OCI-LY3 (cell line): ENCODE data around the gene UBE2E1.

ENCODE experiments used
- H2AFZ ChIP-seq: fragments of 200-600, 300-600 bp; shearing (Covaris generic); 2 replicates; pipeline ENCODE4 v1.6.0; 2014; ENCODE audit warnings: antibody characterized with exemption, low read depth, low read length
- H3K27ac ChIP-seq: fragments of 200-600, 300-600 bp; sonication (generic); 2 replicates; pipeline ENCODE4 v1.5.1; 2014; ENCODE audit warnings: mild to moderate bottlenecking, low read length, moderate library complexity, mixed read lengths
- H3K27me3 ChIP-seq: fragments of 200-600, 300-600 bp; sonication (generic); 2 replicates; pipeline ENCODE4 v1.6.1; 2014; ENCODE audit warnings: low read depth, low read length, mixed read lengths
- H3K36me3 ChIP-seq: fragments of 200-600, 300-600 bp; sonication (generic); replicated peaks from 2 replicates; pipeline ENCODE3; 2014; ENCODE audit warnings: low read depth, low read length, mixed read lengths
- H3K4me1 ChIP-seq: fragments of 300-600, 200-600 bp; sonication (generic); 2 replicates; pipeline ENCODE4 v1.6.1; 2014; ENCODE audit warnings: low read length, mixed read lengths
- H3K4me2 ChIP-seq: fragments of 200-600, 300-600 bp; sonication (generic); 2 replicates; pipeline ENCODE4 v1.6.1; 2014; ENCODE audit warnings: low read length, mixed read lengths
- H3K4me3 ChIP-seq: fragments of 300-600, 200-600 bp; sonication (generic); 2 replicates; pipeline ENCODE4 v1.5.1; 2014; ENCODE audit warnings: antibody characterized with exemption, mild to moderate bottlenecking, low read length, moderate library complexity
- H3K79me2 ChIP-seq: fragments of 300-600, 200-600 bp; shearing (Covaris generic); 2 replicates; pipeline ENCODE4 v1.6.1; 2014; ENCODE audit warnings: mild to moderate bottlenecking, low read length, mixed read lengths
- H3K9ac ChIP-seq: fragments of 300-600, 200-600 bp; shearing (Covaris generic); 2 replicates; pipeline ENCODE4 v1.6.0; 2014; ENCODE audit warnings: mild to moderate bottlenecking, low read length, moderate library complexity
- H3K9me3 ChIP-seq: fragments of 200-600, 300-600 bp; shearing (Covaris generic); 2 replicates; pipeline ENCODE4 v1.6.1; 2014; ENCODE audit warnings: low read length, mixed read lengths; ENCODE audit not compliant: insufficient read depth
- H4K20me1 ChIP-seq: fragments of 200-600, 300-600 bp; sonication (generic); 2 replicates; pipeline ENCODE4 v1.6.1; 2016; ENCODE audit warnings: low read length, mixed read lengths; ENCODE audit not compliant: insufficient read depth
- CTCF ChIP-seq: fragments of 200-600, 300-600 bp; sonication (generic); IDR thresholded peaks from 2 replicates; pipeline ENCODE4 v1.5.1; 2014; ENCODE audit warnings: antibody characterized with exemption, low read length, low read depth
- EZH2phosphoT487 ChIP-seq: fragments of 200-600 bp; shearing (Covaris generic); IDR thresholded peaks from 2 replicates; pipeline ENCODE4 v1.6.1; 2018; ENCODE audit warnings: antibody characterized with exemption, mixed run types, low read depth

The UBE2E1 gene

GRCh38 chr3:23835087-23835486, 29.3 kb downstream of the UBE2E1 start:
- Histone ChIP-seq H3K4me3 (no peak overlapping the region), H3K36me3 (no peaks in the 10 kb centered on the region), H3K4me1 (peaks cover 40% of the 10 kb centered on the region), H3K9ac (no peak overlapping the region), H2AFZ (no peak overlapping the region), H4K20me1 (peaks cover 80% of the 10 kb centered on the region), H3K79me2 (peaks cover 57% of the 10 kb centered on the region), H3K27me3 (no peaks in the 10 kb centered on the region), H3K27ac (no peak overlapping the region), H3K4me2 (no peak overlapping the region), H3K9me3 (no peaks in the 10 kb centered on the region)
- TF ChIP-seq EZH2phosphoT487: no peak
- TF ChIP-seq CTCF: no peak

GRCh38 chr3:23835802-23836201, 30.0 kb downstream of the UBE2E1 start:
- Histone ChIP-seq H3K36me3 (no peaks in the 10 kb centered on the region), H3K27ac (no peak overlapping the region), H3K9me3 (no peaks in the 10 kb centered on the region), H3K27me3 (no peaks in the 10 kb centered on the region), H4K20me1 (peaks cover 80% of the 10 kb centered on the region), H3K4me3 (no peak overlapping the region), H2AFZ (no peak overlapping the region), H3K79me2 (peaks cover 57% of the 10 kb centered on the region), H3K4me2 (no peak overlapping the region), H3K9ac (no peak overlapping the region), H3K4me1 (peaks cover 32% of the 10 kb centered on the region)
- no peak for TF ChIP-seq CTCF
- no peak for TF ChIP-seq EZH2phosphoT487

- no peaks in the 10 kb centered on the region for H3K9me3 ChIP-seq
- H3K27me3 ChIP-seq: no peaks in the 10 kb centered on the region
- no peaks in the 10 kb centered on the region for H3K36me3 ChIP-seq
- H2AFZ ChIP-seq: no peak overlapping the region
- peaks cover 57% of the 10 kb centered on the region for H3K79me2 ChIP-seq
- H4K20me1 ChIP-seq: peaks cover 76% of the 10 kb centered on the region
- H3K4me3 ChIP-seq: no peak overlapping the region
- H3K4me1 ChIP-seq: peaks cover 29% of the 10 kb centered on the region
- no peak overlapping the region for H3K4me2 ChIP-seq
- no peak overlapping the region for H3K9ac ChIP-seq
- no peak overlapping the region for H3K27ac ChIP-seq
- TF ChIP-seq EZH2phosphoT487 (no peak), CTCF (no peak)
Measured at GRCh38 chr3:23836536-23837230, 30.9 kb downstream of the UBE2E1 start.

- Histone ChIP-seq H3K36me3 (no peaks in the 10 kb centered on the region), H3K79me2 (peaks cover 56% of the 10 kb centered on the region), H3K4me3 (0 out of 2 replicates have a peak overlapping the region, but pooled peaks have one; percentile 3), H3K27ac (no peak overlapping the region), H2AFZ (no peak overlapping the region), H3K4me1 (peaks cover 29% of the 10 kb centered on the region), H3K9me3 (no peaks in the 10 kb centered on the region), H3K4me2 (peak overlapping the region; percentile 41), H4K20me1 (peaks cover 73% of the 10 kb centered on the region), H3K27me3 (no peaks in the 10 kb centered on the region), H3K9ac (no peak overlapping the region)
- TF ChIP-seq CTCF (no peak), EZH2phosphoT487 (no peak)
Measured at GRCh38 chr3:23837286-23837685, 31.5 kb downstream of the UBE2E1 start.
